ENCODE results near the gene ADRM1.

DNA sequence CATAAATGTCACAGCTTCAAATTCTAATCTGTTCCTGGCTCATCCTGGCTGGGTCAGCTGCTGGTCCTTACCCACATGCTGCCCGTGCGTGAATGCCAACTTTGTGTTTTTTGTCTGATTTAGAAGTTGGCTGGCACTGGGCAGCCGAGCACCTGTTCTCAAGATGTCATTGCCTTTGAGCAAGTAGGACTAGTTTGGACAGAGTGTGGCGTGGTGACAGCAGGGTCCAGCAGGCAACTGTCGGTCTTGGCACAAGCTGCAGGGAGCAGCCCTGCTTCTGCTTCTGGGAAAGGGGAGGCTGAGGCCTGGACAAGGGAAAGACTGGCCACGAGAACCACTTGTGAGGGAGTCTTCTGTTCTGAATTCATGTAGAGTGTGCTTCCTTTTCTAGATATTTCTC lies 26.4 kb upstream of the ADRM1 start:
- TF ChIP-seq CTCF (IDR thresholded peaks at IDR 0.05; ENCODE audit: low read depth, low read length, poor library complexity, severe bottlenecking) (no peak), EZH2phosphoT487 (IDR thresholded peaks at IDR 0.05; ENCODE audit: borderline replicate concordance, low read length) (no peak)

Measured in DOHH2 (cell line).